Cardiac muscle cell (in vitro differentiated cells and primary cell): ENCODE measurements around the gene SFXN3. TPM values are rescaled to one million over a fixed set of nuclear protein-coding genes. Genes with fewer than 3 reads are reported as not detected.

Experiments used
- DNase-seq, 2 donors: peaks; one replicate each; pipeline versions ENCODE4 v3.0.0 to v3.0.0-alpha.2; 2010 to 2017; ENCODE audit warnings: low read depth in 1 of 2, low spot score in 1 of 2
- H3K27ac ChIP-seq: fragments of 200-600 bp; sonication (generic); 2 replicates; pipeline ENCODE4 v1.5.1; 2016
- H3K27me3 ChIP-seq: fragments of 200-600 bp; sonication (generic); 2 replicates; pipeline ENCODE4 v1.6.0; 2016; ENCODE audit warnings: control low read depth
- H3K36me3 ChIP-seq: fragments of 200-600 bp; sonication (generic); 2 replicates; pipeline ENCODE4 v1.5.1; 2016; ENCODE audit warnings: control low read depth
- H3K4me1 ChIP-seq: fragments of 200-600 bp; sonication (generic); 2 replicates; pipeline ENCODE4 v1.8.1; 2017; ENCODE audit warnings: low read depth, mild to moderate bottlenecking, mixed run types
- H3K4me3 ChIP-seq: fragments of 200-600 bp; sonication (generic); 2 replicates; pipeline ENCODE4 v1.5.1; 2016; ENCODE audit warnings: mild to moderate bottlenecking
- H3K9me3 ChIP-seq: fragments of 200-600 bp; sonication (generic); 2 replicates; pipeline ENCODE4 v1.5.1; 2017; ENCODE audit warnings: low read depth, mild to moderate bottlenecking, control low read depth
- CTCF ChIP-seq: IDR thresholded peaks from 2 replicates; pipeline ENCODE4 v1.5.1; 2012; ENCODE audit warnings: low read depth, mild to moderate bottlenecking, low read length
- polyA plus RNA-seq: library from polyadenylated mRNA; unstranded; fragments of >200 nt; fragmentation: Nextera tagmentation; extraction: Ambion mirVana; gene quantifications from 2 replicates; pipeline ENCODE4 v1.2.1, GENCODE V29; 2016
- total RNA-seq: library from RNA; depleted of rRNA; stranded (reverse); fragments of >200 nt; gene quantifications from 2 replicates; pipeline ENCODE4 v1.2.3, GENCODE V29; 2016

The SFXN3 gene
- total and polyA plus RNA-seq, 2 experiments from 2014 or later, result 23.4 to 37.8 TPM

DNA sequence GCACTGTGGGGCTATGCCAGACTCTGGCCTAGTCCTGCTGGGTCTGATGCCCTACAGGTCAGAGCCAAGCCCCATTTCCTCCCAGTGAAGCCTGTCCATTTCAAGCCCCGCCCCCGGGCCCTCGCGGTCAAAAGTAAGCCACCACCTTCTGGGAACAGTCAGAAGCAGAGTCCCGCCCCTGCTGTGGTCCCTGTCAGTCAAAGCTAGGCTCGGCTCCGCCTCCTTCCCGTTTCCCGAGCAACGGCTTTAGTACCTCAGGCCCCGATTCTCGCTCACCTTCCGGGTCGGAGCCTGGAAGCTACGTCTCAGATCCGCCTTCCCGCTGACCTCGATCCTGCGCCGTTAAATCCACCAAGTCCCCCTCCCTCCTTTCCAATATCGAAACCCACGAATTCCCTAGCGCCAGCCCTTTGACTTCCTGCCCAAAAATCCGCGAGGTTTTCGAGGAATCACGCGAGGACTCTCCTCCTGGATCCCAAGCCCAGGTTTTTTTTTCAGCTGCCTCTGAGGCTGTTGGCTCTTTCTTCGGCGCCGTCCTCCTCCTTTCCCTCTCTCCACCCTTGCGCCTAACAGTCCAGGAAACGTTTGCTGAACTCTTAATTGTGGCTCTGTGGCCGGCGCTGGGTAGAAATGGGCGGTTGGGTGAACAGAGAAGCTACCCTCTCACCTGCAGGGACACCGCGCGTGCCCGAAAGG is 11.8 kb downstream of the SFXN3 start:
- H3K4me1 ChIP-seq, result peaks cover 5% of the 10 kb centered on the region
- peak; percentile 97 for DNase-seq
- H3K36me3 ChIP-seq, result no peaks in the 10 kb centered on the region
- peak overlapping the region; percentile 91 for H3K27ac ChIP-seq
- peaks cover 31% of the 10 kb centered on the region for H3K27me3 ChIP-seq
- H3K9me3 ChIP-seq, result no peaks in the 10 kb centered on the region
- H3K4me3 ChIP-seq, result peak overlapping the region; percentile 50
- TF ChIP-seq CTCF, result no peak

- peaks cover 5% of the 10 kb centered on the region for H3K4me1 ChIP-seq
- no peak for TF ChIP-seq CTCF
- peak overlapping the region; percentile 91 for H3K27ac ChIP-seq
- no peaks in the 10 kb centered on the region for H3K9me3 ChIP-seq
- H3K4me3 ChIP-seq, result peak overlapping the region; percentile 50
- DNase-seq, result no peak
- H3K27me3 ChIP-seq, result peaks cover 36% of the 10 kb centered on the region
- H3K36me3 ChIP-seq, result no peaks in the 10 kb centered on the region
Measured at GRCh38 chr10:101043363-101043707, 12.3 kb downstream of the SFXN3 start.

GRCh38 chr10:101044117-101044516 is 13.1 kb downstream of the SFXN3 start:
- Histone ChIP-seq H3K27me3 (peaks cover 44% of the 10 kb centered on the region), H3K36me3 (no peaks in the 10 kb centered on the region), H3K27ac (no peak overlapping the region), H3K4me3 (no peak overlapping the region), H3K9me3 (no peaks in the 10 kb centered on the region), H3K4me1 (peaks cover 5% of the 10 kb centered on the region)
- no peak for DNase-seq
- no peak for TF ChIP-seq CTCF

GRCh38 chr10:101046332-101047238 is 15.6 kb downstream of the SFXN3 start:
- Histone ChIP-seq H3K4me1 (peaks cover 5% of the 10 kb centered on the region), H3K27ac (no peak overlapping the region), H3K4me3 (no peak overlapping the region), H3K36me3 (no peaks in the 10 kb centered on the region), H3K9me3 (no peaks in the 10 kb centered on the region), H3K27me3 (peaks cover 68% of the 10 kb centered on the region)
- peak; percentile 4 for TF ChIP-seq CTCF
- DNase-seq, result no peak

DNA sequence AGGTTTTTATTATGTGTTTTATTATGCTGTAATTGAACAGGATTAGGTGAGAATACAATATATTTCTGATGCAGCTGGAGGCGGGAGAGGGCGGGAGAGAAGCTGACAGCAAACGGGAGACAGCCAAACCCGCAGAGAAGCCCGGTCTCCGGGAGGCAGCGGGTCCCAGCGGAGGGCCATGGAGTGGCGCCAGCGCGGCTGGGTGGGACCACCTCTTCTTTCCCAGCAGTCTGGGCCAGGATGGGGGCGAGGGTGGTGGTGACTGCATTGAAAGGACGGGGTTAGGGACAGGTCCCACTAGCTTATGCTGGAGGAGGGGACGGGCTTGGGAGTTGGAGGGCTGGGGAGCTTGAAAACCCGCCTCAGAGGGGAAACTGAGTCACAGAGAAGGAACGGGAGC is 16.2 kb downstream of the SFXN3 start:
- Histone ChIP-seq H3K27me3 (peaks cover 73% of the 10 kb centered on the region), H3K36me3 (no peaks in the 10 kb centered on the region), H3K27ac (no peak overlapping the region), H3K4me1 (peaks cover 3% of the 10 kb centered on the region), H3K9me3 (no peaks in the 10 kb centered on the region), H3K4me3 (no peak overlapping the region)
- no peak for DNase-seq
- no peak for TF ChIP-seq CTCF
